Muscle of leg (tissue), 11 donors: ENCODE data around the gene DSTN. TPM values are rescaled to one million over a fixed set of nuclear protein-coding genes. Genes with fewer than 3 reads are reported as not detected.

Source experiments
- DNase-seq: peaks from one replicate; pipeline ENCODE4 v3.0.0; 2013
- H3K27ac ChIP-seq: one replicate; pipeline ENCODE4 v1.5.1; 2013; ENCODE audit warnings: mild to moderate bottlenecking, low read length, control low read depth
- H3K27me3 ChIP-seq: one replicate; pipeline ENCODE4 v1.6.1; 2013; ENCODE audit warnings: low read length; ENCODE audit not compliant: control insufficient read depth, insufficient read depth
- H3K36me3 ChIP-seq: one replicate; pipeline ENCODE4 v1.6.1; 2013; ENCODE audit warnings: low read length; ENCODE audit not compliant: control insufficient read depth, insufficient read depth
- H3K4me1 ChIP-seq: one replicate; pipeline ENCODE4 v1.6.1; 2013; ENCODE audit warnings: low read length; ENCODE audit not compliant: control insufficient read depth, insufficient read depth
- H3K4me3 ChIP-seq: one replicate; pipeline ENCODE4 v1.5.1; 2013; ENCODE audit warnings: low read length, control low read depth
- H3K9me3 ChIP-seq: replicated peaks from 2 replicates; pipeline ENCODE4 v1.6.1; 2013; ENCODE audit warnings: low read depth, low read length; ENCODE audit not compliant: control insufficient read depth
- WGBS: methylation state at CpG from one replicate; pipeline ENCODE4 v1.1.5; 2013; ENCODE audit warnings: missing lambda C conversion rate; ENCODE audit not compliant: insufficient coverage; 5-methylcytosine and 5-hydroxymethylcytosine counted together
- polyA plus RNA-seq, 8 donors: library from polyadenylated mRNA; unstranded; fragments of 120-200 nt; gene quantifications; one replicate each; pipeline versions ENCODE4 v1.2.1 to v1.2.3, GENCODE V29; 2013; ENCODE audit warnings: inconsistent platforms in 1 of 8, low replicate concordance in 1 of 8; ENCODE audit not compliant: insufficient read length in 8 of 8, insufficient read depth in 1 of 8
- total RNA-seq: library from RNA; stranded (reverse); fragments of 120-200 nt; gene quantifications from one replicate; pipeline ENCODE4 v1.2.4, GENCODE V29; 2013

Gene DSTN
- total and polyA plus RNA-seq, 9 donors, result 145 to 256 (median 243) TPM

GRCh38 chr20:17650301-17651128 lies 80.6 kb downstream of the DSTN start:
- Histone ChIP-seq H3K4me3 (no peak overlapping the region), H3K27me3 (no peaks in the 10 kb centered on the region), H3K4me1 (peaks cover 65% of the 10 kb centered on the region), H3K9me3 (no peaks in the 10 kb centered on the region), H3K27ac (no peak overlapping the region), H3K36me3 (peaks cover 39% of the 10 kb centered on the region)
- DNase-seq, result no peak
- 52% methylated on average over 7 of the region's 12 CpGs for WGBS

DNA sequence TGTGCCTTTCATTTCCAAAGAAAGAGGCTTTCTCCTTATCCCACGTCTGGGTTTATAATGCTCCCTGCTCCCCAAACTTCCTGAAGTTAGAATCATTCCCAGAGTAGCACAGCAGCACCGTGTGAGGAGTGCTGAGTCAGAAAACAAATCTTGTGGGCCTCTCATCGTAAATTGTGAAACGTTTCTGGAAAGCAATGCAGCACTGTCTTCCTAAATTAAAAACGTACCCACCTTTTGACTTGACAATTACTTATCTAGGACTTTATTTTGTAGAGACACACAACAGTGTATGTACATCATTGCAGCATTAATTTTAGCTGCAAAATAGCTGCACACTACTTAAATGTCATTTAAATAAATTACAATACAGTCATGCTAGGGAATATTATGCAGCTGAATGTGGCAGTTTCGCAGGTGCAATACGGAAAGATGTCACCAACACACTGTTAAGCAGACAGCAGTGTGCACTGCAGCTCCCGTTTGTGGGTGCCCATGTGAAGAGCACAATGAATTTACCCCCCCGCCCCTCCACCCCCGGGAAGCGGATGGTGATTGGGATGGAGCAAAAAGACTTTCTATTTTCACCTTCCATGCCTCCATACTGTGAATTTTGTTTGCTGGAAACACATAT lies 81.4 kb downstream of the DSTN start:
- H3K27me3 ChIP-seq, result no peaks in the 10 kb centered on the region
- no peak overlapping the region for H3K27ac ChIP-seq
- peaks cover 58% of the 10 kb centered on the region for H3K4me1 ChIP-seq

GRCh38 chr20:17651760-17652388 lies 82.0 kb downstream of the DSTN start:
- H3K27ac ChIP-seq, result no peak overlapping the region
- no peaks in the 10 kb centered on the region for H3K27me3 ChIP-seq
- WGBS, result 36% methylated on average over 1 of the region's 2 CpGs
- H3K4me1 ChIP-seq, result peaks cover 51% of the 10 kb centered on the region
- no peak overlapping the region for H3K4me3 ChIP-seq
- peaks cover 38% of the 10 kb centered on the region for H3K36me3 ChIP-seq
- no peaks in the 10 kb centered on the region for H3K9me3 ChIP-seq
- no peak for DNase-seq

More for the DNA sequence above, 81.4 kb downstream of the DSTN start:
- DNase-seq, result no peak
- H3K36me3 ChIP-seq, result peaks cover 39% of the 10 kb centered on the region
- no peak overlapping the region for H3K4me3 ChIP-seq
- H3K9me3 ChIP-seq, result no peaks in the 10 kb centered on the region
- 0% methylated on average over 1 of the region's 11 CpGs for WGBS

- DNase-seq, result no peak
- WGBS, result 66% methylated on average over 6 of the region's 10 CpGs
- H3K36me3 ChIP-seq, result peaks cover 42% of the 10 kb centered on the region
- peaks cover 50% of the 10 kb centered on the region for H3K4me1 ChIP-seq
- H3K27ac ChIP-seq, result no peak overlapping the region
- H3K9me3 ChIP-seq, result no peaks in the 10 kb centered on the region
- no peaks in the 10 kb centered on the region for H3K27me3 ChIP-seq
- no peak overlapping the region for H3K4me3 ChIP-seq
Measured at GRCh38 chr20:17652411-17652810, 82.5 kb downstream of the DSTN start.

- Histone ChIP-seq H3K27ac (no peak overlapping the region), H3K36me3 (peaks cover 54% of the 10 kb centered on the region), H3K4me1 (peaks cover 35% of the 10 kb centered on the region), H3K9me3 (peaks cover 5% of the 10 kb centered on the region), H3K4me3 (no peak overlapping the region), H3K27me3 (no peaks in the 10 kb centered on the region)
- WGBS, result 81% methylated on average over 4 of the region's 11 CpGs
- no peak for DNase-seq
Measured at GRCh38 chr20:17653835-17654648, 84.2 kb downstream of the DSTN start.

GRCh38 chr20:17654649-17655285 lies 84.9 kb downstream of the DSTN start:
- peak; percentile 59 for DNase-seq
- no peaks in the 10 kb centered on the region for H3K27me3 ChIP-seq
- 58% methylated on average over 5 of the region's 7 CpGs for WGBS
- peaks cover 55% of the 10 kb centered on the region for H3K36me3 ChIP-seq
- peaks cover 5% of the 10 kb centered on the region for H3K9me3 ChIP-seq
- no peak overlapping the region for H3K4me3 ChIP-seq
- H3K27ac ChIP-seq, result no peak overlapping the region
- H3K4me1 ChIP-seq, result peaks cover 29% of the 10 kb centered on the region

GRCh38 chr20:17655286-17655651 lies 85.4 kb downstream of the DSTN start:
- Histone ChIP-seq H3K36me3 (peaks cover 57% of the 10 kb centered on the region), H3K27me3 (no peaks in the 10 kb centered on the region), H3K27ac (no peak overlapping the region), H3K9me3 (peaks cover 5% of the 10 kb centered on the region), H3K4me1 (peaks cover 26% of the 10 kb centered on the region), H3K4me3 (no peak overlapping the region)
- DNase-seq, result no peak
- 53% methylated on average over 3 of the region's 7 CpGs for WGBS

- 68% methylated on average over 11 of the region's 11 CpGs for WGBS
Measured at GRCh38 chr20:17655865-17656479, 86.1 kb downstream of the DSTN start.

GRCh38 chr20:17657079-17657825 lies 87.4 kb downstream of the DSTN start:
- 27% methylated on average over 6 of the region's 9 CpGs for WGBS
- DNase-seq, result no peak
- no peak overlapping the region for H3K27ac ChIP-seq
- no peaks in the 10 kb centered on the region for H3K27me3 ChIP-seq
- no peak overlapping the region for H3K4me3 ChIP-seq
- peaks cover 28% of the 10 kb centered on the region for H3K4me1 ChIP-seq
- H3K9me3 ChIP-seq, result peaks cover 5% of the 10 kb centered on the region
- H3K36me3 ChIP-seq, result peaks cover 56% of the 10 kb centered on the region

More at GRCh38 chr20:17655865-17656479, 86.1 kb downstream of the DSTN start:
- Histone ChIP-seq H3K36me3 (peaks cover 57% of the 10 kb centered on the region), H3K4me3 (no peak overlapping the region), H3K27me3 (no peaks in the 10 kb centered on the region), H3K9me3 (peaks cover 5% of the 10 kb centered on the region), H3K4me1 (peaks cover 28% of the 10 kb centered on the region), H3K27ac (no peak overlapping the region)
- DNase-seq, result no peak
